ENCODE results near the gene AGO3.

GRCh38 chr1:36083635-36084496 is 153.0 kb downstream of the AGO3 start, which contains the start of gene TEKT2:
- TF ChIP-seq CTCF (IDR thresholded peaks at IDR 0.05; ENCODE audit: low read depth, low read length) (no peak), POLR2A (IDR thresholded peaks at IDR 0.05; ENCODE audit: extremely low read depth, insufficient read length) (no peak), MAX (IDR thresholded peaks at IDR 0.05; ENCODE audit: low read depth, low read length) (no peak)
